ENCODE measurements around the gene SLCO4A1. TPM values are rescaled to one million over a fixed set of nuclear protein-coding genes. Genes with fewer than 3 reads are reported as not detected.

The SLCO4A1 gene
- total and polyA plus RNA-seq, 9 of the 15 experiments (the other 6 are each of a cell fraction or from before 2014, with no cell fraction given) = 1.6 to 21.9 (median 12.8) TPM

DNA sequence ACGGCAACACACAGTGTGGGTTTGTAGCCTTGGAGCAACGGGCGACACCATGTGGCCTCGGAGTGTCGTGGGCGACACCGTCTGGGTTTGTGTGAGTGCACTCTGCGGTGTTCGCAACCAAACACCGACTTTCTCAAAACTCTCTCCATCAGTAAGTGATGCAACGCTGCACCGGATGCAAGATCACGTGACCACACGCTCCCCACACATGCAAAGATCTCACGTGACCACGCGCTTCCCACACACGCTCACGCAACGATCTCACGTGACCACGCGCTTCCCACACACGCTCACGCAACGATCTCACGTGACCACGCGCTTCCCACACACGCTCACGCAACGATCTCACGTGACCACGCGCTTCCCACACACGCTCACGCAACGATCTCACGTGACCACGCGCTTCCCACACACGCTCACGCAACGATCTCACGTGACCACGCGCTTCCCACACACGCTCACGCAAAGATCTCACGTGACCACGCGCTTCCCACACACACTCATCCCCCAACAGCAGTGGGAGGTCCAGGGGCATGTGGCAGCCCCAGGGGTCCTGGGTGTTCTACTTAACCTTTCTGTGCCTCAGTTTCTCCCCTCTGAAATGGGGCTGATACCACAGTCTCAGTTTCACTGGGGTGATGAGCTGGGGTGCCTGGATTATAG lies 41.5 kb downstream of the SLCO4A1 start (continued):
- TF ChIP-seq, protein P1, sequence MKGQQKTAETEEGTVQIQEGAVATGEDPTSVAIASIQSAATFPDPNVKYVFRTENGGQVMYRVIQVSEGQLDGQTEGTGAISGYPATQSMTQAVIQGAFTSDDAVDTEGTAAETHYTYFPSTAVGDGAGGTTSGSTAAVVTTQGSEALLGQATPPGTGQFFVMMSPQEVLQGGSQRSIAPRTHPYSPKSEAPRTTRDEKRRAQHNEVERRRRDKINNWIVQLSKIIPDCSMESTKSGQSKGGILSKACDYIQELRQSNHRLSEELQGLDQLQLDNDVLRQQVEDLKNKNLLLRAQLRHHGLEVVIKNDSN (CRISPR knock-in tag; IDR thresholded peaks at IDR 0.05) = peak; percentile 85
- 0 out of 2 replicates have a peak, but pooled peaks have one; percentile 21 for TF ChIP-seq CBFA2T2 (conservative IDR thresholded peaks at IDR 0.05)

DNA sequence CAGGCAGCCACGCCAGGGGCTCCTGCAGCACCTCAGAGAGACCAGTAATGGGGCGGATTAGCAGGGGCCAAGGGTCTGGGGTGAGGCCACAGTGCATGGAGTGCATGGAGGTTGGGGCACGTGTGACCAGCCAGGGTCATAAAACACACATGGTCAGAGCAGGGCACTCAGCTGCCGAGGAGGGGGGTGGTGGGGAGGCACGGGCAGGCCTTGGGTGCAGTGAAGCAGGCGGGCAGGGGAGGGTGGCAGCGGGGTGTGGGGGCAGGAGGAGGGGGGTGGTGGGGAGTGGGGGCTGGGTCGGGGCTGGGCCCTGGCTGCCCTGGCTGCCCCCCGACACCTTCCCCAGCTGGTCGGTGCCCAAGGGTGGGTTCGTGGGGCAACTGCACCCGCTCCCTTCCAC lies 42.7 kb downstream of the SLCO4A1 start:
- DNase-seq (ENCODE audit: extremely low read depth in 1 of 4, low spot score in 3 of 4) = no peak
- Histone ChIP-seq H3K36me3 (ENCODE audit: control insufficient read depth, insufficient read depth, low read length) (no peaks in the 10 kb centered on the region), H3K27me3 (ENCODE audit: control insufficient read depth in 2 of 2, insufficient read depth in 2 of 2, low read length in 2 of 2) (peaks cover 19 to 48% of the 10 kb centered on the region in 2 experiments), H4K20me1 (replicated peaks; ENCODE audit: control insufficient read depth, insufficient read depth, low read length) (no peaks in the 10 kb centered on the region), H3K4me3 (no peak overlapping the region), H3K27ac (ENCODE audit: extremely low read depth, low read depth, low read length) (no peak overlapping the region), H3K4me2 (ENCODE audit: insufficient read depth, low read length) (no peak overlapping the region), H3K9me1 (ENCODE audit: control insufficient read depth, insufficient read depth, low read length) (no peaks in the 10 kb centered on the region), H3K9me3 (replicated peaks; ENCODE audit: control insufficient read depth, insufficient read depth, low read depth, low read length) (no peaks in the 10 kb centered on the region), H2AFZ (ENCODE audit: low read depth, low read length) (no peak overlapping the region), H3K9ac (ENCODE audit: insufficient read depth in 1 of 2, low read depth in 2 of 2, low read length in 2 of 2) (no peak overlapping the region; a peak in 1 of 4 replicates), H3K4me1 (replicated peaks in 1 of 2; ENCODE audit: control insufficient read depth in 2 of 2, insufficient read depth in 2 of 2, low read length in 2 of 2) (peaks cover 15 to 57% of the 10 kb centered on the region in 2 experiments), H3K79me2 (ENCODE audit: control insufficient read depth, insufficient read depth, low read length) (no peaks in the 10 kb centered on the region)
- intact Hi-C loops (cut with micrococcal nuclease) (loop anchor here (5.0 kb wide), 1 partner anchor 107 kb away; no protein-coding TSS in a partner anchor), in situ Hi-C loops (cut with MboI) (no loop called here)
- FAIRE-seq = no peak
- 11% methylated on average over 4 of the region's 12 CpGs for WGBS (ENCODE audit: insufficient coverage, low coverage, missing lambda C conversion rate)
- POLR2A ChIA-PET = interaction anchor here (0.6 to 0.7 kb wide), 2 partner anchors 28 to 540 kb away, joined by 3 read pairs; no protein-coding TSS in a partner anchor
- TF ChIP-seq, protein P2, sequence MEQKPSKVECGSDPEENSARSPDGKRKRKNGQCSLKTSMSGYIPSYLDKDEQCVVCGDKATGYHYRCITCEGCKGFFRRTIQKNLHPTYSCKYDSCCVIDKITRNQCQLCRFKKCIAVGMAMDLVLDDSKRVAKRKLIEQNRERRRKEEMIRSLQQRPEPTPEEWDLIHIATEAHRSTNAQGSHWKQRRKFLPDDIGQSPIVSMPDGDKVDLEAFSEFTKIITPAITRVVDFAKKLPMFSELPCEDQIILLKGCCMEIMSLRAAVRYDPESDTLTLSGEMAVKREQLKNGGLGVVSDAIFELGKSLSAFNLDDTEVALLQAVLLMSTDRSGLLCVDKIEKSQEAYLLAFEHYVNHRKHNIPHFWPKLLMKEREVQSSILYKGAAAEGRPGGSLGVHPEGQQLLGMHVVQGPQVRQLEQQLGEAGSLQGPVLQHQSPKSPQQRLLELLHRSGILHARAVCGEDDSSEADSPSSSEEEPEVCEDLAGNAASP (IDR thresholded peaks at IDR 0.05) = no peak
- TF ChIP-seq DMBX1 (CRISPR knock-in tag; IDR thresholded peaks at IDR 0.05; ENCODE audit: borderline replicate concordance) (no peak), RFX7 (CRISPR knock-in tag; IDR thresholded peaks at IDR 0.05) (no peak)
- ATAC-seq = no peak
- CTCF ChIA-PET (ENCODE audit: low intra/inter-chr PET ratio) = no interaction called here
- BruUV-seq (replicated peaks) = no TSS peak

Measured in K562 (cell line).